ENCODE data around the gene HTR3B.

DNA sequence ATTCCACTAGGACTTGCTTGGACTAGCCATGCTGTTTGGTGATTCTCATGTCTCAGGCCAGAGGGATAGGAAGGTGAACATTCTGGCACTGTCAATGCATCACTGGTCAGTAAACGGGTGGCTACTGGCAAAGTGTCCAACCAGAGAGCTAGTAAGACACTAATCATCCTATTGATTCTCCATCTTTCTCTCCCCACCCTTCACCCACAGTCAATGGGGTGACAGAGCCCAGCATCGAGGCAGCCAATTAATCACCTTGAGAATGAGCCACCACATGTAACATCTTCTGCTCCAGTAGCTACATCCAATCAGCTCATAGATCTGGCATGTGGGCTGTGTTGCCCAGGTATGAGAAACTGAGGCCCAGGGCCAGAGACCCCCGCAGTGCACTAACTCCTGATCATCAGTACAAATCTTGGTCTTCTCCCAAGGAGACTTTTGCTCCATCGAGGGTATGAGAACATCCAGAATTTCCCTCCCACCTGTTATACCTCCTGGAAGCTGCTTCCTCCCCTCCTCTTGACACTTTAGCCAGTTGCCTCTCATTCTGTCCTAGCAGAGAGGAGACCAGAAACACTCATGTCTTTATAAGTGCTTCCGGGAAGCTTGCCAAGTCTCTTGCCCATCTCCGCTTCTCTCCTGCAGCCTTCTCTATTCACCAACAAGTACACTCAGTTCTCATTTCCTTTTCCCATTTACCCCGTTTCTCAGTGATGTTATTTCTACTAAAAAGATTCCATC lies 87.3 kb downstream of the HTR3B start:
- TF ChIP-seq, protein P1, sequence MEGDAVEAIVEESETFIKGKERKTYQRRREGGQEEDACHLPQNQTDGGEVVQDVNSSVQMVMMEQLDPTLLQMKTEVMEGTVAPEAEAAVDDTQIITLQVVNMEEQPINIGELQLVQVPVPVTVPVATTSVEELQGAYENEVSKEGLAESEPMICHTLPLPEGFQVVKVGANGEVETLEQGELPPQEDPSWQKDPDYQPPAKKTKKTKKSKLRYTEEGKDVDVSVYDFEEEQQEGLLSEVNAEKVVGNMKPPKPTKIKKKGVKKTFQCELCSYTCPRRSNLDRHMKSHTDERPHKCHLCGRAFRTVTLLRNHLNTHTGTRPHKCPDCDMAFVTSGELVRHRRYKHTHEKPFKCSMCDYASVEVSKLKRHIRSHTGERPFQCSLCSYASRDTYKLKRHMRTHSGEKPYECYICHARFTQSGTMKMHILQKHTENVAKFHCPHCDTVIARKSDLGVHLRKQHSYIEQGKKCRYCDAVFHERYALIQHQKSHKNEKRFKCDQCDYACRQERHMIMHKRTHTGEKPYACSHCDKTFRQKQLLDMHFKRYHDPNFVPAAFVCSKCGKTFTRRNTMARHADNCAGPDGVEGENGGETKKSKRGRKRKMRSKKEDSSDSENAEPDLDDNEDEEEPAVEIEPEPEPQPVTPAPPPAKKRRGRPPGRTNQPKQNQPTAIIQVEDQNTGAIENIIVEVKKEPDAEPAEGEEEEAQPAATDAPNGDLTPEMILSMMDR (IDR thresholded peaks at IDR 0.05), result no peak
- TF ChIP-seq EZH2 (IDR thresholded peaks at IDR 0.05) (no peak), EZH2phosphoT487 (IDR thresholded peaks at IDR 0.05) (no peak)

Measured in neural progenitor cell (in vitro differentiated cells).